H9 (cell line): ENCODE results near the gene HSDL2. TPM values are rescaled to one million over a fixed set of nuclear protein-coding genes. Genes with fewer than 3 reads are reported as not detected.
"Not testable (repeated sequence)": the region's sequence is repeated elsewhere in the genome, so short reads cannot be mapped to it uniquely, and the experiment has no call there.

Experiments
- DNase-seq: peaks from one replicate; pipeline ENCODE4 v3.0.0-alpha.2; 2017
- H2AFZ ChIP-seq: one replicate; pipeline ENCODE4 v1.6.1; 2013; ENCODE audit warnings: mild to moderate bottlenecking, low read length, control low read depth, moderate library complexity
- H2AK5ac ChIP-seq: 2 replicates; pipeline ENCODE4 v1.6.1; 2013; ENCODE audit warnings: low read length, control low read depth, mixed read lengths; ENCODE audit not compliant: insufficient read length
- H2BK120ac ChIP-seq: one replicate; pipeline ENCODE4 v1.6.1; 2013; ENCODE audit warnings: low read depth, mild to moderate bottlenecking, low read length, control low read depth, inconsistent platforms; ENCODE audit not compliant: poor library complexity, severe bottlenecking
- H2BK12ac ChIP-seq: 2 replicates; pipeline ENCODE4 v1.6.1; 2013; ENCODE audit warnings: low read length, control low read depth, mixed read lengths, low read depth; ENCODE audit not compliant: insufficient read length
- H2BK15ac ChIP-seq: 2 replicates; pipeline ENCODE4 v1.6.1; 2013; ENCODE audit warnings: low read depth, low read length, control low read depth
- H2BK20ac ChIP-seq: one replicate; pipeline ENCODE4 v1.6.1; 2013; ENCODE audit warnings: low read depth, mild to moderate bottlenecking, low read length, control low read depth, inconsistent platforms; ENCODE audit not compliant: poor library complexity, severe bottlenecking
- H2BK5ac ChIP-seq: 2 replicates; pipeline ENCODE4 v1.6.1; 2013; ENCODE audit warnings: low read length, control low read depth, mixed read lengths; ENCODE audit not compliant: insufficient read length
- H3K14ac ChIP-seq: 2 replicates; pipeline ENCODE4 v1.6.1; 2013; ENCODE audit warnings: low read length, control low read depth; ENCODE audit not compliant: insufficient read depth
- H3K18ac ChIP-seq: 2 replicates; pipeline ENCODE4 v1.6.1; 2013; ENCODE audit warnings: low read depth, mild to moderate bottlenecking, mixed read lengths, low read length, control low read depth; ENCODE audit not compliant: insufficient read length
- H3K23ac ChIP-seq: 2 replicates; pipeline ENCODE4 v1.6.1; 2013; ENCODE audit warnings: low read length, control low read depth, mixed read lengths, low read depth; ENCODE audit not compliant: insufficient read length
- H3K23me2 ChIP-seq: 2 replicates; pipeline ENCODE4 v1.6.1; 2013; ENCODE audit warnings: low read depth, mild to moderate bottlenecking, mixed read lengths, low read length, control low read depth; ENCODE audit not compliant: insufficient read length, poor library complexity, severe bottlenecking
- H3K27ac ChIP-seq: 2 replicates; pipeline ENCODE4 v1.5.1; 2013; ENCODE audit warnings: low read length, control low read depth, mixed read lengths, low read depth; ENCODE audit not compliant: insufficient read length
- H3K27me3 ChIP-seq: 2 replicates; pipeline ENCODE4 v1.6.1; 2013; ENCODE audit warnings: low read length, control low read depth, inconsistent platforms; ENCODE audit not compliant: insufficient read depth
- H3K4ac ChIP-seq: 2 replicates; pipeline ENCODE4 v1.6.1; 2013; ENCODE audit warnings: low read depth, mild to moderate bottlenecking, control low read depth, inconsistent platforms, low read length, moderate library complexity
- H3K4me1 ChIP-seq: 2 replicates; pipeline ENCODE4 v1.6.1; 2013; ENCODE audit warnings: low read length, control low read depth, inconsistent platforms; ENCODE audit not compliant: insufficient read depth
- H3K4me2 ChIP-seq: 2 replicates; pipeline ENCODE4 v1.6.1; 2013; ENCODE audit warnings: low read length, control low read depth, mixed read lengths; ENCODE audit not compliant: insufficient read length, insufficient read depth
- H3K56ac ChIP-seq: 2 replicates; pipeline ENCODE4 v1.6.1; 2013; ENCODE audit warnings: low read depth, mild to moderate bottlenecking, mixed read lengths, low read length, control low read depth; ENCODE audit not compliant: insufficient read length
- H3K79me1 ChIP-seq: 2 replicates; pipeline ENCODE4 v1.6.1; 2013; ENCODE audit warnings: low read depth, mild to moderate bottlenecking, moderate library complexity, low read length, control low read depth, inconsistent platforms; ENCODE audit not compliant: insufficient read depth, poor library complexity, severe bottlenecking
- H3K79me2 ChIP-seq: 2 replicates; pipeline ENCODE4 v1.6.1; 2013; ENCODE audit warnings: low read length, control low read depth, inconsistent platforms; ENCODE audit not compliant: insufficient read depth
- H3K9ac ChIP-seq: 2 replicates; pipeline ENCODE4 v1.6.1; 2013; ENCODE audit warnings: low read length, control low read depth, mixed read lengths; ENCODE audit not compliant: insufficient read length; ENCODE audit errors: extremely low read depth
- H3K9me3 ChIP-seq: one replicate; pipeline ENCODE4 v1.6.1; 2013; ENCODE audit warnings: low read depth, low read length, inconsistent platforms; ENCODE audit not compliant: control insufficient read depth
- H3T11ph ChIP-seq: one replicate; pipeline ENCODE4 v1.6.1; 2013; ENCODE audit warnings: mild to moderate bottlenecking, low read length, control low read depth, inconsistent platforms
- H4K20me1 ChIP-seq: one replicate; pipeline ENCODE4 v1.6.1; 2013; ENCODE audit not compliant: control insufficient read depth, insufficient read length, insufficient read depth
- H4K5ac ChIP-seq: 2 replicates; pipeline ENCODE4 v1.6.1; 2013; ENCODE audit warnings: low read depth, mild to moderate bottlenecking, mixed read lengths, low read length, control low read depth; ENCODE audit not compliant: insufficient read length
- H4K8ac ChIP-seq: replicated peaks from 2 replicates; pipeline ENCODE4 v1.6.1; 2013; ENCODE audit warnings: low read length, control low read depth, mixed read lengths, low read depth; ENCODE audit not compliant: insufficient read length
- H4K91ac ChIP-seq: 2 replicates; pipeline ENCODE4 v1.6.1; 2013; ENCODE audit warnings: low read depth, mild to moderate bottlenecking, moderate library complexity, mixed read lengths, low read length, control low read depth; ENCODE audit not compliant: insufficient read length
- H3K27ac Mint-ChIP-seq, 3 experiments: 2 replicates in 2 of 3; 3 replicates in 1 of 3; pipeline ENCODE4 v1.8.0; 2020 to 2021; ENCODE audit warnings: mixed read lengths in 3 of 3, mild to moderate bottlenecking in 1 of 3, moderate library complexity in 1 of 3
- H3K27me3 Mint-ChIP-seq: 2 replicates; pipeline ENCODE4 v1.8.0; 2021; ENCODE audit warnings: low read depth, mild to moderate bottlenecking, moderate library complexity, mixed read lengths
- H3K36me3 Mint-ChIP-seq, 3 experiments: 2 replicates in 2 of 3; 3 replicates in 1 of 3; pipeline ENCODE4 v1.8.0; 2020 to 2021; ENCODE audit warnings: low read depth in 3 of 3, mixed read lengths in 3 of 3; ENCODE audit not compliant: insufficient read depth in 1 of 3
- H3K4me1 Mint-ChIP-seq, 2 experiments: 2 replicates each; pipeline ENCODE4 v1.8.0; 2020; ENCODE audit warnings: mixed read lengths in 2 of 2
- H3K4me3 Mint-ChIP-seq, 2 experiments: 2 replicates in 1 of 2; 3 replicates in 1 of 2; pipeline ENCODE4 v1.8.0; 2020 to 2021; ENCODE audit warnings: mild to moderate bottlenecking in 2 of 2, mixed read lengths in 2 of 2, moderate library complexity in 1 of 2
- H3K9me3 Mint-ChIP-seq, 2 experiments: 2 replicates in 1 of 2; 3 replicates in 1 of 2; pipeline ENCODE4 v1.8.0; 2020; ENCODE audit warnings: mild to moderate bottlenecking in 2 of 2, mixed read lengths in 2 of 2, moderate library complexity in 1 of 2
- CTCF ChIP-seq: fragments of 200-600 bp; sonication (generic); conservative IDR thresholded peaks from 3 replicates; pipeline ENCODE4 v1.8.0; 2021; ENCODE audit warnings: antibody characterized with exemption, mild to moderate bottlenecking
- WGBS: extraction: QIAGEN DNeasy Blood & Tissue Kit; methylation state at CpG from one replicate; pipeline ENCODE4 v1.1.7; 2013; ENCODE audit warnings: missing lambda C conversion rate, low lambda C conversion rate, mixed read lengths; ENCODE audit not compliant: insufficient read length; ENCODE audit errors: extremely low coverage; 5-methylcytosine and 5-hydroxymethylcytosine counted together
- total RNA-seq: library from RNA; stranded (reverse); gene quantifications from 2 replicates; pipeline ENCODE4 v1.2.1, GENCODE V29; 2021

The HSDL2 gene
- total RNA-seq, 1 experiment from 2014 or later: 16.6 TPM

GRCh38 chr9:112508377-112508776 lies 128.5 kb downstream of the HSDL2 start:
- H3K18ac ChIP-seq: no peak overlapping the region

GRCh38 chr9:112512377-112512776 lies 132.5 kb downstream of the HSDL2 start:
- not testable (repeated sequence) for H3K23me2 ChIP-seq, H3K56ac ChIP-seq, H2BK20ac ChIP-seq, H3K27me3 ChIP-seq, H3K36me3 Mint-ChIP-seq, H3K14ac ChIP-seq, H3K9ac ChIP-seq, H2BK12ac ChIP-seq, H4K20me1 ChIP-seq, H4K91ac ChIP-seq, H3K4me2 ChIP-seq, H2AK5ac ChIP-seq, H2AFZ ChIP-seq, H3K27ac Mint-ChIP-seq, H3K23ac ChIP-seq, H2BK15ac ChIP-seq, H2BK120ac ChIP-seq, H3K18ac ChIP-seq, H2BK5ac ChIP-seq, H3K4me1 ChIP-seq, H3K79me1 ChIP-seq, DNase-seq, H4K8ac ChIP-seq, H3K27ac ChIP-seq, H3K9me3 ChIP-seq, H3K4ac ChIP-seq, H4K5ac ChIP-seq, H3K4me3 Mint-ChIP-seq, H3T11ph ChIP-seq, H3K27me3 Mint-ChIP-seq, H3K9me3 Mint-ChIP-seq
- H3K79me2 ChIP-seq: peaks cover 12% of the 10 kb centered on the region; the same call in 1 of the 2 replicates
- peaks cover 15 to 16% of the 10 kb centered on the region in 2 experiments for H3K4me1 Mint-ChIP-seq
- no CpG with 5 or more reads among the region's 4 CpGs for WGBS

More at GRCh38 chr9:112508377-112508776, 128.5 kb downstream of the HSDL2 start:
- H3K79me1 ChIP-seq: peaks cover 6% of the 10 kb centered on the region
- Mint-ChIP-seq H3K27ac (no peak overlapping the region), H3K4me1 (peaks cover 18 to 28% of the 10 kb centered on the region in 2 experiments), H3K4me3 (no peak overlapping the region), H3K27me3 (no peaks in the 10 kb centered on the region), H3K36me3 (peaks cover 0 to 3% (median 1%) of the 10 kb centered on the region in 3 experiments; a peak in 3 of 7 replicates), H3K9me3 (peaks cover 0 to 2% of the 10 kb centered on the region in 2 experiments; a peak in 2 of 5 replicates)
- peaks cover 20% of the 10 kb centered on the region; the same call in 1 of the 2 replicates for H3K79me2 ChIP-seq
- H2AFZ ChIP-seq: no peak overlapping the region
- H2BK15ac ChIP-seq: no peak overlapping the region
- no peak overlapping the region for H2AK5ac ChIP-seq
- no peak overlapping the region for H4K8ac ChIP-seq
- no CpG with 5 or more reads among the region's 2 CpGs for WGBS
- no peaks in the 10 kb centered on the region for H3K9me3 ChIP-seq
- H3K23ac ChIP-seq: no peak overlapping the region
- no peak for DNase-seq
- no peak overlapping the region for H2BK120ac ChIP-seq
- no peak overlapping the region for H2BK12ac ChIP-seq
- no peak overlapping the region for H4K5ac ChIP-seq
- no peak overlapping the region for H4K91ac ChIP-seq
- no peak overlapping the region for H3K9ac ChIP-seq
- no peak overlapping the region for H3K56ac ChIP-seq
- H3K4ac ChIP-seq: no peak overlapping the region
- H2BK5ac ChIP-seq: no peak overlapping the region
- H3K14ac ChIP-seq: no peak overlapping the region
- H4K20me1 ChIP-seq: no peaks in the 10 kb centered on the region
- TF ChIP-seq CTCF: no peak
- H3K23me2 ChIP-seq: no peaks in the 10 kb centered on the region
- H3K4me1 ChIP-seq: no peaks in the 10 kb centered on the region; the same call in 1 of the 2 replicates
- no peak overlapping the region for H3K4me2 ChIP-seq
- no peak overlapping the region for H3K27ac ChIP-seq
- H2BK20ac ChIP-seq: no peak overlapping the region
- no peak overlapping the region for H3T11ph ChIP-seq
- H3K27me3 ChIP-seq: no peaks in the 10 kb centered on the region
